ENCODE measurements around the gene TP53RK. TPM values are rescaled to one million over a fixed set of nuclear protein-coding genes. Genes with fewer than 3 reads are reported as not detected.

Gene TP53RK
- total and polyA plus RNA-seq, 2 of the 13 experiments (the other 11 are each of a cell fraction or from before 2014, with no cell fraction given) = 12.9 to 25.5 TPM

GRCh38 chr20:46694484-46694883 lies 5.2 kb upstream of the TP53RK start (continued):
- TF ChIP-seq GABPA (IDR thresholded peaks at IDR 0.05; ENCODE audit: low read depth, low read length) = 0 out of 2 replicates have a peak, but pooled peaks have one; percentile 19
- TF ChIP-seq GABPA (CRISPR knock-in tag; IDR thresholded peaks at IDR 0.05; ENCODE audit: low read depth) = peak; percentile 78
- peak; percentile 91 for TF ChIP-seq NFYC (CRISPR knock-in tag; IDR thresholded peaks at IDR 0.05)
- TF ChIP-seq KAT7 (CRISPR knock-in tag; IDR thresholded peaks at IDR 0.05; ENCODE audit: borderline replicate concordance) = no peak
- no peak for TF ChIP-seq SRF (IDR thresholded peaks at IDR 0.05; ENCODE audit: low read depth, low read length)
- TF ChIP-seq ZNF768 (CRISPR knock-in tag; IDR thresholded peaks at IDR 0.05) = no peak
- TF ChIP-seq CREB1 (IDR thresholded peaks at IDR 0.05) = no peak
- TF ChIP-seq CREB1 (CRISPR knock-in tag; IDR thresholded peaks at IDR 0.05) = 0 out of 2 replicates have a peak, but pooled peaks have one; percentile 29
- no peak for TF ChIP-seq HMGXB4 (CRISPR knock-in tag; IDR thresholded peaks at IDR 0.05; ENCODE audit: borderline replicate concordance in 1 of 2, low read depth in 1 of 2)
- TF ChIP-seq HCFC1 (IDR thresholded peaks at IDR 0.05; ENCODE audit: low read depth, low read length) = peak; percentile 39; the same call in 1 of the 2 replicates
- no peak for TF ChIP-seq RNF2 (conservative IDR thresholded peaks at IDR 0.05; ENCODE audit: low read depth)
- no peak for TF ChIP-seq TRIM22 (IDR thresholded peaks at IDR 0.05)
- no peak for TF ChIP-seq SOX6 (IDR thresholded peaks at IDR 0.05)
- no peak for TF ChIP-seq SOX6 (CRISPR knock-in tag; IDR thresholded peaks at IDR 0.05)
- peak; percentile 95 for TF ChIP-seq THAP11 (CRISPR knock-in tag; IDR thresholded peaks at IDR 0.05)
- TF ChIP-seq CREM (IDR thresholded peaks at IDR 0.05) = peak; percentile 35; the same call in 1 of the 2 replicates
- TF ChIP-seq CREM (CRISPR knock-in tag; IDR thresholded peaks at IDR 0.05) = no peak
- no peak for TF ChIP-seq PHF21A (CRISPR knock-in tag; IDR thresholded peaks at IDR 0.05)
- peak; percentile 99 for TF ChIP-seq NFYB (CRISPR knock-in tag; IDR thresholded peaks at IDR 0.05)
- TF ChIP-seq ZNF776 (CRISPR knock-in tag; IDR thresholded peaks at IDR 0.05) = no peak
- TF ChIP-seq TBX2 (CRISPR knock-in tag; IDR thresholded peaks at IDR 0.05; ENCODE audit: borderline replicate concordance) = no peak
- no peak for TF ChIP-seq GTF3A (CRISPR knock-in tag; conservative IDR thresholded peaks at IDR 0.05)
- TF ChIP-seq ZNF569 (CRISPR knock-in tag; IDR thresholded peaks at IDR 0.05; ENCODE audit: borderline replicate concordance) = no peak
- TF ChIP-seq, protein P1, sequence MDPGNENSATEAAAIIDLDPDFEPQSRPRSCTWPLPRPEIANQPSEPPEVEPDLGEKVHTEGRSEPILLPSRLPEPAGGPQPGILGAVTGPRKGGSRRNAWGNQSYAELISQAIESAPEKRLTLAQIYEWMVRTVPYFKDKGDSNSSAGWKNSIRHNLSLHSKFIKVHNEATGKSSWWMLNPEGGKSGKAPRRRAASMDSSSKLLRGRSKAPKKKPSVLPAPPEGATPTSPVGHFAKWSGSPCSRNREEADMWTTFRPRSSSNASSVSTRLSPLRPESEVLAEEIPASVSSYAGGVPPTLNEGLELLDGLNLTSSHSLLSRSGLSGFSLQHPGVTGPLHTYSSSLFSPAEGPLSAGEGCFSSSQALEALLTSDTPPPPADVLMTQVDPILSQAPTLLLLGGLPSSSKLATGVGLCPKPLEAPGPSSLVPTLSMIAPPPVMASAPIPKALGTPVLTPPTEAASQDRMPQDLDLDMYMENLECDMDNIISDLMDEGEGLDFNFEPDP (CRISPR knock-in tag; conservative IDR thresholded peaks at IDR 0.05) = 0 out of 2 replicates have a peak, but pooled peaks have one; percentile 12
- no peak for TF ChIP-seq ZNF691 (CRISPR knock-in tag; IDR thresholded peaks at IDR 0.05; ENCODE audit: borderline replicate concordance, low read depth)
- peak; percentile 58; the same call in 1 of the 2 replicates for TF ChIP-seq GABPB1 (CRISPR knock-in tag; IDR thresholded peaks at IDR 0.05)
- no peak for TF ChIP-seq RARA (CRISPR knock-in tag; IDR thresholded peaks at IDR 0.05)

Measured in HepG2 (cell line).